HepG2 (cell line): ENCODE data around the gene LSM14B. TPM values are rescaled to one million over a fixed set of nuclear protein-coding genes. Genes with fewer than 3 reads are reported as not detected.

Experiments
- AHDC1 ChIP-seq: sonication (generic); formaldehyde crosslinking; IDR thresholded peaks from 2 replicates; pipeline ENCODE4 v1.5.1; 2020; ENCODE audit warnings: mild to moderate bottlenecking, missing genetic modification reagents, borderline replicate concordance
- CHCHD3 ChIP-seq: sonication (generic); formaldehyde crosslinking; IDR thresholded peaks from 2 replicates; pipeline ENCODE4 v1.8.0; 2022; ENCODE audit warnings: mild to moderate bottlenecking, missing genetic modification reagents, moderate library complexity
- GLMP ChIP-seq: sonication (generic); formaldehyde crosslinking; IDR thresholded peaks from 2 replicates; pipeline ENCODE4 v1.9.0; 2021; ENCODE audit warnings: missing genetic modification reagents, mild to moderate bottlenecking, borderline replicate concordance
- HDAC6 ChIP-seq: fragments of 200-600 bp; sonication (generic); IDR thresholded peaks from 2 replicates; pipeline ENCODE4 v1.7.0; 2017; ENCODE audit warnings: mild to moderate bottlenecking, antibody characterized with exemption, low read length, low read depth
- MATR3 ChIP-seq: sonication (generic); formaldehyde crosslinking; IDR thresholded peaks from 2 replicates; pipeline ENCODE4 v1.4.0; 2020; ENCODE audit warnings: missing genetic modification reagents
- MTF2 ChIP-seq: sonication (generic); formaldehyde crosslinking; IDR thresholded peaks from 2 replicates; pipeline ENCODE4 v1.5.0; 2020; ENCODE audit warnings: missing genetic modification reagents, borderline replicate concordance
- PAXIP1 ChIP-seq: sonication (generic); formaldehyde crosslinking; conservative IDR thresholded peaks from 2 replicates; pipeline ENCODE4 v1.4.0; 2020; ENCODE audit warnings: mild to moderate bottlenecking, missing genetic modification reagents, moderate library complexity
- SIN3B ChIP-seq: fragments of 150-350 bp; IDR thresholded peaks from 2 replicates; pipeline ENCODE4 v1.6.1; 2014; ENCODE audit warnings: low read length
- TIGD3 ChIP-seq: sonication (generic); formaldehyde crosslinking; IDR thresholded peaks from 2 replicates; pipeline ENCODE4 v1.5.1; 2020; ENCODE audit warnings: mild to moderate bottlenecking, missing genetic modification reagents, borderline replicate concordance
- ZNF382 ChIP-seq: sonication (generic); formaldehyde crosslinking; IDR thresholded peaks from 2 replicates; pipeline ENCODE4 v1.5.0; 2020; ENCODE audit warnings: missing genetic modification reagents, mild to moderate bottlenecking, borderline replicate concordance
- ZNF510 ChIP-seq: sonication (generic); formaldehyde crosslinking; IDR thresholded peaks from 2 replicates; pipeline ENCODE4 v1.4.0; 2020; ENCODE audit warnings: low read depth, mild to moderate bottlenecking, missing genetic modification reagents
- ZNF576 ChIP-seq: sonication (generic); formaldehyde crosslinking; IDR thresholded peaks from 2 replicates; pipeline ENCODE4 v1.4.0; 2020; ENCODE audit warnings: mild to moderate bottlenecking, missing genetic modification reagents
- ZNF639 ChIP-seq: conservative IDR thresholded peaks from 2 replicates; pipeline ENCODE4 v1.6.1; 2018; ENCODE audit warnings: missing genetic modification reagents
- polyA plus RNA-seq, 8 experiments: library from polyadenylated mRNA; depleted of rRNA in 3 of 8; stranded (reverse) in 7 of 8; unstranded in 1 of 8; fragments of >200 nt; fragmentation: Illumina TruSeq in 4 of 8; extraction: Trizol in 4 of 8; gene quantifications; 2 replicates each; pipeline versions ENCODE4 v1.2.1 to v1.2.3, GENCODE V29; 2011 to 2016; ENCODE audit warnings: low read depth in 4 of 8, missing spikeins in 1 of 8, mixed read lengths in 1 of 8; ENCODE audit not compliant: insufficient read depth in 1 of 8
- total RNA-seq, 5 experiments: library from RNA; depleted of rRNA; stranded (reverse); fragments of >200 nt; fragmentation: Illumina TruSeq; extraction: Trizol; gene quantifications; 2 replicates each; pipeline ENCODE4 v1.2.3, GENCODE V29; 2016; ENCODE audit warnings: low read depth in 1 of 5

The LSM14B gene
- total and polyA plus RNA-seq, 2 of the 13 experiments (the other 11 are each of a cell fraction or from before 2014, with no cell fraction given) = 43.3 to 79.2 TPM

GRCh38 chr20:62156592-62157386 lies 34.5 kb downstream of the LSM14B start (continued):
- TF ChIP-seq GLMP (CRISPR knock-in tag) (no peak), MTF2 (CRISPR knock-in tag) (no peak), ZNF576 (no peak), HDAC6 (no peak), TIGD3 (CRISPR knock-in tag) (no peak), ZNF382 (no peak), PAXIP1 (CRISPR knock-in tag) (no peak), SIN3B (no peak), ZNF510 (CRISPR knock-in tag) (no peak), CHCHD3 (0 out of 2 replicates have a peak, but pooled peaks have one; percentile 68), MATR3 (CRISPR knock-in tag) (no peak), AHDC1 (CRISPR knock-in tag) (no peak), ZNF639 (0 out of 2 replicates have a peak, but pooled peaks have one; percentile 22)
